KMS-11 (cell line): ENCODE results near the gene RBMX2.
A peak's percentile ranks its signal among the peaks of the same experiment; 100 is the strongest.
"Not testable (repeated sequence)": the region's sequence is repeated elsewhere in the genome, so short reads cannot be mapped to it uniquely, and the experiment has no call there.

ENCODE experiments used
- H2AFZ ChIP-seq: fragments of 200-600 bp; sonication (generic); 2 replicates; pipeline ENCODE4 v1.6.1; 2016; ENCODE audit warnings: antibody characterized with exemption, mixed run types, low read depth
- H3K27ac ChIP-seq: fragments of 200-600 bp; sonication (generic); 2 replicates; pipeline ENCODE4 v1.6.1; 2016; ENCODE audit warnings: mild to moderate bottlenecking, mixed run types
- H3K27me3 ChIP-seq: fragments of 200-600 bp; sonication (generic); 2 replicates; pipeline ENCODE4 v1.6.1; 2017; ENCODE audit warnings: mild to moderate bottlenecking, low read depth, mixed run types, moderate library complexity; ENCODE audit not compliant: insufficient read depth
- H3K36me3 ChIP-seq: fragments of 200-600 bp; sonication (generic); 2 replicates; pipeline ENCODE4 v1.6.1; 2017; ENCODE audit warnings: mild to moderate bottlenecking, mixed run types; ENCODE audit not compliant: insufficient read depth
- H3K4me1 ChIP-seq: fragments of 200-600 bp; sonication (generic); 2 replicates; pipeline ENCODE4 v1.6.1; 2016; ENCODE audit warnings: mild to moderate bottlenecking, low read depth, mixed run types; ENCODE audit not compliant: poor library complexity, severe bottlenecking
- H3K4me2 ChIP-seq: fragments of 200-600 bp; sonication (generic); 2 replicates; pipeline ENCODE4 v1.7.0; 2016; ENCODE audit warnings: mild to moderate bottlenecking, mixed run types
- H3K4me3 ChIP-seq: fragments of 200-600 bp; sonication (generic); IDR thresholded peaks from 2 replicates; pipeline ENCODE4 v1.6.1; 2017; ENCODE audit warnings: low read depth, low read length, mixed read lengths; ENCODE audit not compliant: insufficient read depth
- H3K79me2 ChIP-seq: fragments of 200-600 bp; sonication (generic); 2 replicates; pipeline ENCODE4 v1.6.1; 2016; ENCODE audit warnings: low read depth, mixed run types; ENCODE audit not compliant: insufficient read depth
- H3K9ac ChIP-seq: fragments of 200-600 bp; sonication (generic); 2 replicates; pipeline ENCODE4 v1.6.1; 2016; ENCODE audit warnings: mild to moderate bottlenecking, mixed run types
- H4K20me1 ChIP-seq: fragments of 200-600 bp; sonication (generic); 2 replicates; pipeline ENCODE4 v1.6.1; 2016; ENCODE audit warnings: mild to moderate bottlenecking, mixed run types; ENCODE audit not compliant: insufficient read depth
- CTCF ChIP-seq: fragments of 200-600 bp; sonication (generic); conservative IDR thresholded peaks from 2 replicates; pipeline ENCODE4 v1.6.1; 2017; ENCODE audit warnings: low read depth, mild to moderate bottlenecking, antibody characterized with exemption, low read length, moderate library complexity, mixed read lengths

RBMX2 gene

GRCh38 chrX:130401415-130402207 is at the start of gene RBMX2:
TSS of gene RBMX2 (plus strand) at chrX:130401987. CDS start at chrX:130402033, 46 bp downstream.
- peak within 1 kb of the TSS; percentile 68 for H3K4me2 ChIP-seq
- no peaks in the 10 kb centered on the region for H3K36me3 ChIP-seq
- no peaks in the 10 kb centered on the region for H3K27me3 ChIP-seq
- peak within 1 kb of the TSS; percentile 43 for H3K9ac ChIP-seq
- H2AFZ ChIP-seq = peak within 1 kb of the TSS; percentile 95
- H3K4me1 ChIP-seq = peaks cover 10% of the 10 kb centered on the region
- H3K27ac ChIP-seq = peak within 1 kb of the TSS; percentile 67
- no peaks in the 10 kb centered on the region for H4K20me1 ChIP-seq
- peaks cover 8% of the 10 kb centered on the region; the same call in 1 of the 2 replicates for H3K79me2 ChIP-seq
- TF ChIP-seq CTCF = no peak
- H3K4me3 ChIP-seq = no peak within 1 kb of the TSS

GRCh38 chrX:130352050-130352449 is 49.7 kb upstream of the RBMX2 start:
- not testable (repeated sequence) for H3K36me3 ChIP-seq, H3K4me3 ChIP-seq, H2AFZ ChIP-seq, H3K9ac ChIP-seq, H4K20me1 ChIP-seq, H3K79me2 ChIP-seq, H3K27ac ChIP-seq, H3K4me2 ChIP-seq, H3K27me3 ChIP-seq
- H3K4me1 ChIP-seq = peaks cover 29% of the 10 kb centered on the region

- no peak overlapping the region for H2AFZ ChIP-seq
- no peak for TF ChIP-seq CTCF
- no peak overlapping the region for H3K9ac ChIP-seq
- no peaks in the 10 kb centered on the region for H3K27me3 ChIP-seq
- H3K4me1 ChIP-seq = no peaks in the 10 kb centered on the region
- H3K36me3 ChIP-seq = no peaks in the 10 kb centered on the region
- no peaks in the 10 kb centered on the region for H4K20me1 ChIP-seq
- H3K27ac ChIP-seq = no peak overlapping the region
- H3K79me2 ChIP-seq = no peaks in the 10 kb centered on the region
- H3K4me3 ChIP-seq = no peak overlapping the region
- H3K4me2 ChIP-seq = no peak overlapping the region
These were observed 25.7 kb upstream of the RBMX2 start for GRCh38 chrX:130376077-130376476.

GRCh38 chrX:130378024-130378669 is 23.6 kb upstream of the RBMX2 start:
- Histone ChIP-seq H3K27ac (no peak overlapping the region), H3K4me2 (no peak overlapping the region), H4K20me1 (no peaks in the 10 kb centered on the region), H3K4me1 (no peaks in the 10 kb centered on the region), H3K79me2 (no peaks in the 10 kb centered on the region), H2AFZ (no peak overlapping the region), H3K9ac (no peak overlapping the region), H3K36me3 (no peaks in the 10 kb centered on the region), H3K27me3 (no peaks in the 10 kb centered on the region), H3K4me3 (no peak overlapping the region)
- TF ChIP-seq CTCF = no peak

- Histone ChIP-seq H3K9ac (no peak within 1 kb of the TSS), H3K4me3 (no peak within 1 kb of the TSS), H3K4me1 (no peaks in the 10 kb centered on the region), H3K79me2 (no peaks in the 10 kb centered on the region), H3K36me3 (no peaks in the 10 kb centered on the region), H3K4me2 (no peak within 1 kb of the TSS), H3K27me3 (no peaks in the 10 kb centered on the region), H2AFZ (no peak within 1 kb of the TSS), H4K20me1 (no peaks in the 10 kb centered on the region), H3K27ac (no peak within 1 kb of the TSS)
- TF ChIP-seq CTCF = no peak
These were observed 16.3 kb upstream of the RBMX2 start, which contains the start of gene GPR119 for GRCh38 chrX:130385520-130385919. TSS of gene GPR119 (minus strand) at chrX:130385674. CDS start at chrX:130385447, 227 bp downstream.
